ENCODE measurements around the gene MAP3K20. TPM values are rescaled to one million over a fixed set of nuclear protein-coding genes. Genes with fewer than 3 reads are reported as not detected.
"Not testable (repeated sequence)": the region's sequence is repeated elsewhere in the genome, so short reads cannot be mapped to it uniquely, and the experiment has no call there.

The MAP3K20 gene
- total RNA-seq, 2 experiments from 2014 or later: 8.0 to 10.2 TPM

DNA sequence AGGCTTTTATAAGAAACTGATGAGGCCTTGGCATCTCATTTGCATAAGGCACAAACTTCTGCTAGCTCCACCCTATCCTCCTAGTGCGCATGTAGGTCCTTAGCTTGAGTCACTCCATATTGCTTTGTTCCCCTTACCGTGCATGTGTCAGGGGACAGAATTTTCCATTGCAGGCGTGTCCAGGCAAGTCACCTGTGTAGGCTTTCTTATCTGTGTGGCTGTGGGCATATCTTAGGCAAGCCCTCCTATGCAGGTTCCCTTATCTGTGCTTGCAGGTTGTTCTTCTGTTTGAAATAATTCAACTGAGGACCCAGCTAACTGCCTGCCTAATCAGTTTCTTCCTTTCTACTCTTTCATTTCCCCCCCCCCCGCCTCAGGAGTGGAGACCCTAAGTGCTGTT, 215.8 kb downstream of the MAP3K20 start:
- ChIA-PET POLR2A (no interaction called here), CTCF (no interaction called here)
- TF ChIP-seq, protein P1, sequence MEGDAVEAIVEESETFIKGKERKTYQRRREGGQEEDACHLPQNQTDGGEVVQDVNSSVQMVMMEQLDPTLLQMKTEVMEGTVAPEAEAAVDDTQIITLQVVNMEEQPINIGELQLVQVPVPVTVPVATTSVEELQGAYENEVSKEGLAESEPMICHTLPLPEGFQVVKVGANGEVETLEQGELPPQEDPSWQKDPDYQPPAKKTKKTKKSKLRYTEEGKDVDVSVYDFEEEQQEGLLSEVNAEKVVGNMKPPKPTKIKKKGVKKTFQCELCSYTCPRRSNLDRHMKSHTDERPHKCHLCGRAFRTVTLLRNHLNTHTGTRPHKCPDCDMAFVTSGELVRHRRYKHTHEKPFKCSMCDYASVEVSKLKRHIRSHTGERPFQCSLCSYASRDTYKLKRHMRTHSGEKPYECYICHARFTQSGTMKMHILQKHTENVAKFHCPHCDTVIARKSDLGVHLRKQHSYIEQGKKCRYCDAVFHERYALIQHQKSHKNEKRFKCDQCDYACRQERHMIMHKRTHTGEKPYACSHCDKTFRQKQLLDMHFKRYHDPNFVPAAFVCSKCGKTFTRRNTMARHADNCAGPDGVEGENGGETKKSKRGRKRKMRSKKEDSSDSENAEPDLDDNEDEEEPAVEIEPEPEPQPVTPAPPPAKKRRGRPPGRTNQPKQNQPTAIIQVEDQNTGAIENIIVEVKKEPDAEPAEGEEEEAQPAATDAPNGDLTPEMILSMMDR (IDR thresholded peaks at IDR 0.05): no peak
- Mint-ChIP-seq H3K36me3 (ENCODE audit: low read depth) (no peaks in the 10 kb centered on the region), H3K4me1 (ENCODE audit: low read depth) (peaks cover 5% of the 10 kb centered on the region), H3K9me3 (no peaks in the 10 kb centered on the region), H3K4me3 (no peak overlapping the region), H3K27me3 (no peaks in the 10 kb centered on the region), H3K27ac (no peak overlapping the region)
- intact Hi-C loops (cut with micrococcal nuclease): no loop called here
- ATAC-seq (no peak), DNase-seq (no peak)

DNA sequence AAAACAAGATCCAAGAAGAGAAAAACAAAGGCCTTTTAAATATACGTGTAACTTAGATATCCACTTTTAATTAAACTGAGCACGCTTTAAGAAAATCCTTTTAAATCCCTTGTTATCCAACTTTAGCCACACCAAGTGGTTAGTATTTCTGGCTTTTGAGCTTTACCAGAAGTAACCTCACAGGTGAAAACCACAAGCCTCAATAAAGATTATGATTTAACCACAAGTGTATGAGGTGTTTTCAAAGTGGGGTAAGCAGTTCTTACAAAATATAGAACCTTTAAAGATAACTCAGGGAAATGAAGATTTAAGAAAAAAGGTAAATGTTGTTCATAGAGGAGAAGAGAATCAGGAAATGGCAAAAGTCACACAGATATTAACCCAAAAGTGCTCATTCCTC, 220.6 kb downstream of the MAP3K20 start:
- DNase-seq (no peak), ATAC-seq (no peak)
- TF ChIP-seq, protein P1 (IDR thresholded peaks at IDR 0.05): no peak
- Mint-ChIP-seq H3K27me3 (no peaks in the 10 kb centered on the region), H3K9me3 (peaks cover 18% of the 10 kb centered on the region), H3K36me3 (ENCODE audit: low read depth) (peaks cover 4% of the 10 kb centered on the region), H3K27ac (no peak overlapping the region), H3K4me1 (ENCODE audit: low read depth) (no peaks in the 10 kb centered on the region), H3K4me3 (no peak overlapping the region)
- intact Hi-C loops (cut with micrococcal nuclease): no loop called here
- ChIA-PET CTCF (no interaction called here), POLR2A (no interaction called here)

DNA sequence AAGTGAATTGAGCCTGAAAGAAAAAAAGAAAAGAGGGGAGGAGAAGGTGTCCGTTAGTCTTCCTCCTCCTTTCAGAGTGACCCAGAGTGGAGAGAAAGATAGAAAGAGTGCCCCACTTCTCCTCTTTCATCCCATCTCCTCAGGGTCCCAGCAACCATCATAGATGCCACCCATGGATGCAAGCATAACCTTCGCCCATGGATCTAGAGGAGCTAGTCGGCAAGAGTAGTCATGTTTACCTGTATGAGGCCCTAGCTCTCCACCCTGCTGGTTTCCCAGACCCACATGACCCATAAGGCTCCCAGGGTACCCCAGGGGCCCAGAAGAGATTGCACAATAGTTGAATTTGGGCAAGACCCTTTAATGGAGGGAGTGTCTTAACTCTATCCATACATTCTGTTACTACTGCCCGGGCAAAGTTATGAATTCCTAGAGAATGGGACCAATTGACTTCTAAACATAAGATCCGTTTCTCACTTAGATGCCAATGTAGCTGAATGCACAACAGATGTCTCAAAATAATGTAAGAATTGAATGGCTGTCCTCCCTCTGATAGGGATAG, 223.0 kb downstream of the MAP3K20 start:
- peaks cover 21% of the 10 kb centered on the region for H3K9me3 Mint-ChIP-seq
- ChIA-PET CTCF (no interaction called here), POLR2A (interaction anchor here (0.7 kb wide), 1 partner anchor 34 kb away, joined by 3 read pairs; no protein-coding TSS in a partner anchor)
- no peaks in the 10 kb centered on the region for H3K27me3 Mint-ChIP-seq
- intact Hi-C loops (cut with micrococcal nuclease): no loop called here
- no peak overlapping the region for H3K4me3 Mint-ChIP-seq
- DNase-seq: no peak
- H3K27ac Mint-ChIP-seq: no peak overlapping the region
- peaks cover 5% of the 10 kb centered on the region for H3K36me3 Mint-ChIP-seq (ENCODE audit: low read depth)
- TF ChIP-seq, protein P1 (IDR thresholded peaks at IDR 0.05): no peak
- H3K4me1 Mint-ChIP-seq (ENCODE audit: low read depth): no peaks in the 10 kb centered on the region
- no peak for ATAC-seq

DNA sequence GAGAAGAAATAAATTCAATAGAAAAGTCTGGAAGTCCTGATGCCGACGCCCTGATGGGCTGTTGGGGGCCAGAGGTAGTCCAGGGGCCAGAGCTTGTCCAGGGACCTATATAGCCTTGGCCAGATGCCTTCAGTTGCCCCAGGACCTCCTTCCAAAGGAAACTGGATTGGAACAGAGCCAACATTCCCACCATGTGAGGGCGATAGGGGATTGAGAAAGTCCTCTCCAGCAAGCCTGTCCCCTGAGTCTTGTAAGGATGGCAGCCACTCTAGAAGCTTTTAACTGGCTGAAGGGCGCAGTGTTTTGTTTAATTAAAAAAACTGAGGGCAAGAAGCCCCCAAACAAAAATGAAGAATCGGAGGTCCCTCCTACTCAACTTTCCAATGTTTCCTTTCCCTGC, 224.1 kb downstream of the MAP3K20 start:
- no peak for ATAC-seq
- peaks cover 5% of the 10 kb centered on the region for H3K36me3 Mint-ChIP-seq (ENCODE audit: low read depth)

DNA sequence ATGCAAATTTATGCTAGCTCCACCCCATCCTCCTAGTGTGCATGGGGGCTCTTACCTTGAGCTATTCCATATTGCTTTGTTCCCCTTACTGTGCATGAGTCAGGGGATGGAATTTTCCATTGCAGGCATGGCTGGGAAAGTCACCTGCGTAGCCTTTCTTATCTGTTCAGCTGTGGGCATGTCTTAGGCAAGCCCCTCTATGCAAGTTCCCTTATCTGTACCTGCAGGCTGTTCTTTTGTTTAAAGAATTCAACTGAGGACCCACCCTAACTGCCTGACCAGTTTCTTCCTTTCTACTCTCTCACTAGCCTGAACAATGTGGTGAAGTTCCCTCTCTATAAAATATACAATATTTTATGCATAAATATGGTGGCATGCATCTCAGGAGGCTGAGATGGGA, 224.8 kb downstream of the MAP3K20 start:
- CTCF ChIA-PET: no interaction called here
- no peak overlapping the region for H3K4me3 Mint-ChIP-seq

More for the DNA sequence above, 224.1 kb downstream of the MAP3K20 start:
- POLR2A ChIA-PET: no interaction called here
- TF ChIP-seq, protein P1 (IDR thresholded peaks at IDR 0.05): no peak
- Mint-ChIP-seq H3K27me3 (no peaks in the 10 kb centered on the region), H3K4me1 (ENCODE audit: low read depth) (no peaks in the 10 kb centered on the region), H3K27ac (no peak overlapping the region), H3K9me3 (peaks cover 21% of the 10 kb centered on the region), H3K4me3 (no peak overlapping the region)
- intact Hi-C loops (cut with micrococcal nuclease): no loop called here
- CTCF ChIA-PET: no interaction called here
- no peak for DNase-seq

DNA sequence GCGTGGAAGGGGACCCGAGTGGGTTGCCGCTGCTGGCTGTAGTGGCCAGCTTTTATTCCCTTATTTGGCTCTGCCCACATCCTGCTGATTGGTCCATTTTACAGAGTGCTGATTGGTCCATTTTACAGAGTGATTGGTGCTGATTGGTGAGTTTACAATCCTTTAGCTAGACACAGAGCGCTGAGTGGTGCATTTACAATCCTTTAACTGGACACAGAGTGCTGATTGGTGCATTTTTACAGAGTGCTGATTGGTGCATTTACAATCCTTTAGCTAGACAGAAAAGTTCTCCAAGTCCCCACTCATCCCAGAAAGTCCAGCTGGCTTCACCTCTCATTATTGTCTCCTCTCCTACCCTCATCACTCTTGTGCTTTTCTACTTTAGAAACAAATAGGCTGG, 225.9 kb downstream of the MAP3K20 start:
- POLR2A ChIA-PET: interaction anchor here (0.6 kb wide), 1 partner anchor 21 kb away, joined by 4 read pairs; no protein-coding TSS in a partner anchor
- H3K4me1 Mint-ChIP-seq (ENCODE audit: low read depth); H3K27me3 Mint-ChIP-seq; H3K27ac Mint-ChIP-seq; H3K36me3 Mint-ChIP-seq (ENCODE audit: low read depth); DNase-seq; intact Hi-C loops (cut with micrococcal nuclease); ATAC-seq; CTCF ChIA-PET; H3K4me3 Mint-ChIP-seq: not testable (repeated sequence)
- H3K9me3 Mint-ChIP-seq: peaks cover 21% of the 10 kb centered on the region

More for the DNA sequence above, 224.8 kb downstream of the MAP3K20 start:
- POLR2A ChIA-PET: no interaction called here
- no peaks in the 10 kb centered on the region for H3K27me3 Mint-ChIP-seq
- TF ChIP-seq, protein P1 (IDR thresholded peaks at IDR 0.05): no peak
- no peak overlapping the region for H3K27ac Mint-ChIP-seq
- no peak for ATAC-seq
- no peak for DNase-seq
- H3K4me1 Mint-ChIP-seq (ENCODE audit: low read depth): no peaks in the 10 kb centered on the region
- intact Hi-C loops (cut with micrococcal nuclease): no loop called here
- H3K9me3 Mint-ChIP-seq: peaks cover 21% of the 10 kb centered on the region
- H3K36me3 Mint-ChIP-seq (ENCODE audit: low read depth): peaks cover 5% of the 10 kb centered on the region

Measured in activated CD8-positive, alpha-beta T cell treated with anti-CD3 and anti-CD28 coated beads for 36 hours (primary cell).